Stimulated activated memory B cell treated with anti-CD40 and anti-IgM and Interleukin-4, amounts not matched to agents 10 μg/mL and 1 μg/mL and 100 μg/mL, for 72 hours (primary cell): ENCODE results near the gene CRISPLD2.

Experiments
- ATAC-seq: fragments of 150-1000 bp; cut with Tn5 transposase; 2 replicates; pipeline ENCODE4 v1.10.0; 2021
- H3K27ac Mint-ChIP-seq: one replicate; pipeline ENCODE4 v1.8.0; 2022; ENCODE audit warnings: mild to moderate bottlenecking, mixed read lengths
- H3K27me3 Mint-ChIP-seq: one replicate; pipeline ENCODE4 v1.8.0; 2022; ENCODE audit warnings: mixed read lengths
- H3K36me3 Mint-ChIP-seq: one replicate; pipeline ENCODE4 v1.8.0; 2022; ENCODE audit warnings: mixed read lengths
- H3K4me1 Mint-ChIP-seq: one replicate; pipeline ENCODE4 v1.8.0; 2022; ENCODE audit warnings: mixed read lengths
- H3K4me3 Mint-ChIP-seq: one replicate; pipeline ENCODE4 v1.8.0; 2022; ENCODE audit warnings: mild to moderate bottlenecking, moderate library complexity, mixed read lengths
- H3K9me3 Mint-ChIP-seq: one replicate; pipeline ENCODE4 v1.8.0; 2022; ENCODE audit warnings: mixed read lengths

The CRISPLD2 gene

GRCh38 chr16:84813141-84813934 lies 6.4 kb upstream of the CRISPLD2 start:
- no peak overlapping the region for H3K4me3 Mint-ChIP-seq
- H3K9me3 Mint-ChIP-seq: no peaks in the 10 kb centered on the region
- no peaks in the 10 kb centered on the region for H3K36me3 Mint-ChIP-seq
- no peaks in the 10 kb centered on the region for H3K4me1 Mint-ChIP-seq
- no peak overlapping the region for H3K27ac Mint-ChIP-seq
- peaks cover 68% of the 10 kb centered on the region for H3K27me3 Mint-ChIP-seq
- ATAC-seq: no peak

- Mint-ChIP-seq H3K27me3 (peaks cover 69% of the 10 kb centered on the region), H3K4me1 (peaks cover 8% of the 10 kb centered on the region), H3K9me3 (no peaks in the 10 kb centered on the region), H3K4me3 (no peak overlapping the region), H3K27ac (no peak overlapping the region), H3K36me3 (no peaks in the 10 kb centered on the region)
- ATAC-seq: no peak
These were observed 4.3 kb upstream of the CRISPLD2 start for GRCh38 chr16:84815462-84815861.

GRCh38 chr16:84816023-84816422 lies 3.8 kb upstream of the CRISPLD2 start:
- ATAC-seq: no peak
- peaks cover 69% of the 10 kb centered on the region for H3K27me3 Mint-ChIP-seq
- H3K9me3 Mint-ChIP-seq: no peaks in the 10 kb centered on the region
- H3K36me3 Mint-ChIP-seq: no peaks in the 10 kb centered on the region
- no peak overlapping the region for H3K27ac Mint-ChIP-seq
- no peak overlapping the region for H3K4me3 Mint-ChIP-seq
- peaks cover 12% of the 10 kb centered on the region for H3K4me1 Mint-ChIP-seq

GRCh38 chr16:84816485-84816884 lies 3.3 kb upstream of the CRISPLD2 start:
- Mint-ChIP-seq H3K27ac (no peak overlapping the region), H3K36me3 (no peaks in the 10 kb centered on the region), H3K9me3 (no peaks in the 10 kb centered on the region), H3K4me1 (peaks cover 12% of the 10 kb centered on the region), H3K27me3 (peaks cover 72% of the 10 kb centered on the region), H3K4me3 (no peak overlapping the region)
- ATAC-seq: no peak

- H3K9me3 Mint-ChIP-seq: no peaks in the 10 kb centered on the region
- H3K4me3 Mint-ChIP-seq: no peak overlapping the region
- ATAC-seq: no peak
- H3K27ac Mint-ChIP-seq: no peak overlapping the region
- H3K36me3 Mint-ChIP-seq: no peaks in the 10 kb centered on the region
- peaks cover 80% of the 10 kb centered on the region for H3K27me3 Mint-ChIP-seq
- peaks cover 12% of the 10 kb centered on the region for H3K4me1 Mint-ChIP-seq
These were observed 2.6 kb upstream of the CRISPLD2 start for GRCh38 chr16:84817206-84817605.

- Mint-ChIP-seq H3K4me3 (no peak overlapping the region), H3K27ac (no peak overlapping the region), H3K27me3 (peaks cover 82% of the 10 kb centered on the region), H3K36me3 (no peaks in the 10 kb centered on the region), H3K9me3 (no peaks in the 10 kb centered on the region), H3K4me1 (peaks cover 12% of the 10 kb centered on the region)
- ATAC-seq: no peak
These were observed 2.2 kb upstream of the CRISPLD2 start for GRCh38 chr16:84817613-84818012.

GRCh38 chr16:84818133-84818532 lies 1.7 kb upstream of the CRISPLD2 start:
- H3K36me3 Mint-ChIP-seq: no peaks in the 10 kb centered on the region
- no peak for ATAC-seq
- H3K27ac Mint-ChIP-seq: no peak overlapping the region
- peaks cover 12% of the 10 kb centered on the region for H3K4me1 Mint-ChIP-seq
- H3K4me3 Mint-ChIP-seq: no peak overlapping the region
- H3K27me3 Mint-ChIP-seq: peaks cover 82% of the 10 kb centered on the region
- peaks cover 2% of the 10 kb centered on the region for H3K9me3 Mint-ChIP-seq

GRCh38 chr16:84818989-84819643 lies 669 bp upstream of the CRISPLD2 start:
- Mint-ChIP-seq H3K4me1 (peaks cover 12% of the 10 kb centered on the region), H3K27me3 (peaks cover 82% of the 10 kb centered on the region), H3K27ac (no peak overlapping the region), H3K4me3 (no peak overlapping the region), H3K36me3 (no peaks in the 10 kb centered on the region), H3K9me3 (peaks cover 2% of the 10 kb centered on the region)
- ATAC-seq: no peak

- peak overlapping the region; percentile 6 for H3K4me3 Mint-ChIP-seq
- H3K27ac Mint-ChIP-seq: no peak overlapping the region
- no peak for ATAC-seq
- H3K9me3 Mint-ChIP-seq: peaks cover 2% of the 10 kb centered on the region
- H3K4me1 Mint-ChIP-seq: peaks cover 12% of the 10 kb centered on the region
- peaks cover 82% of the 10 kb centered on the region for H3K27me3 Mint-ChIP-seq
- H3K36me3 Mint-ChIP-seq: no peaks in the 10 kb centered on the region
These were observed 510 bp downstream of the CRISPLD2 start for GRCh38 chr16:84820305-84820684.

GRCh38 chr16:84820771-84821170 lies 986 bp downstream of the CRISPLD2 start:
- no peaks in the 10 kb centered on the region for H3K36me3 Mint-ChIP-seq
- ATAC-seq: no peak
- no peak overlapping the region for H3K27ac Mint-ChIP-seq

GRCh38 chr16:84821179-84821578 lies 1.4 kb downstream of the CRISPLD2 start:
- peaks cover 79% of the 10 kb centered on the region for H3K27me3 Mint-ChIP-seq
- no peaks in the 10 kb centered on the region for H3K36me3 Mint-ChIP-seq
- no peak overlapping the region for H3K4me3 Mint-ChIP-seq
- H3K9me3 Mint-ChIP-seq: peaks cover 2% of the 10 kb centered on the region
- no peak for ATAC-seq
- H3K4me1 Mint-ChIP-seq: peaks cover 12% of the 10 kb centered on the region
- H3K27ac Mint-ChIP-seq: no peak overlapping the region

More at GRCh38 chr16:84820771-84821170, 986 bp downstream of the CRISPLD2 start:
- Mint-ChIP-seq H3K9me3 (peaks cover 2% of the 10 kb centered on the region), H3K4me3 (no peak overlapping the region), H3K4me1 (peaks cover 12% of the 10 kb centered on the region), H3K27me3 (peaks cover 79% of the 10 kb centered on the region)

- Mint-ChIP-seq H3K27ac (no peak overlapping the region), H3K27me3 (peaks cover 80% of the 10 kb centered on the region), H3K9me3 (peaks cover 2% of the 10 kb centered on the region), H3K4me1 (peaks cover 12% of the 10 kb centered on the region), H3K36me3 (no peaks in the 10 kb centered on the region), H3K4me3 (no peak overlapping the region)
- ATAC-seq: no peak
These were observed 2.2 kb downstream of the CRISPLD2 start for GRCh38 chr16:84821728-84822689.

- Mint-ChIP-seq H3K4me3 (no peak overlapping the region), H3K27ac (no peak overlapping the region), H3K36me3 (no peaks in the 10 kb centered on the region), H3K9me3 (peaks cover 2% of the 10 kb centered on the region), H3K27me3 (peaks cover 81% of the 10 kb centered on the region), H3K4me1 (peaks cover 12% of the 10 kb centered on the region)
- no peak for ATAC-seq
These were observed 3.2 kb downstream of the CRISPLD2 start for GRCh38 chr16:84822990-84823389.

- H3K4me1 Mint-ChIP-seq: peaks cover 12% of the 10 kb centered on the region
- H3K9me3 Mint-ChIP-seq: peaks cover 2% of the 10 kb centered on the region
- no peak overlapping the region for H3K4me3 Mint-ChIP-seq
- no peak for ATAC-seq
- no peaks in the 10 kb centered on the region for H3K36me3 Mint-ChIP-seq
- peaks cover 81% of the 10 kb centered on the region for H3K27me3 Mint-ChIP-seq
- H3K27ac Mint-ChIP-seq: no peak overlapping the region
These were observed 3.7 kb downstream of the CRISPLD2 start for GRCh38 chr16:84823484-84823883.

- H3K27me3 Mint-ChIP-seq: peaks cover 81% of the 10 kb centered on the region
- peaks cover 2% of the 10 kb centered on the region for H3K9me3 Mint-ChIP-seq
- no peak overlapping the region for H3K4me3 Mint-ChIP-seq
- H3K36me3 Mint-ChIP-seq: no peaks in the 10 kb centered on the region
- no peak overlapping the region for H3K27ac Mint-ChIP-seq
- peaks cover 12% of the 10 kb centered on the region for H3K4me1 Mint-ChIP-seq
- no peak for ATAC-seq
These were observed 4.1 kb downstream of the CRISPLD2 start for GRCh38 chr16:84823926-84824325.
